ENCODE data around the gene CBR3.
"Not testable (repeated sequence)": the region's sequence is repeated elsewhere in the genome, so short reads cannot be mapped to it uniquely, and the experiment has no call there.

The CBR3 gene

DNA sequence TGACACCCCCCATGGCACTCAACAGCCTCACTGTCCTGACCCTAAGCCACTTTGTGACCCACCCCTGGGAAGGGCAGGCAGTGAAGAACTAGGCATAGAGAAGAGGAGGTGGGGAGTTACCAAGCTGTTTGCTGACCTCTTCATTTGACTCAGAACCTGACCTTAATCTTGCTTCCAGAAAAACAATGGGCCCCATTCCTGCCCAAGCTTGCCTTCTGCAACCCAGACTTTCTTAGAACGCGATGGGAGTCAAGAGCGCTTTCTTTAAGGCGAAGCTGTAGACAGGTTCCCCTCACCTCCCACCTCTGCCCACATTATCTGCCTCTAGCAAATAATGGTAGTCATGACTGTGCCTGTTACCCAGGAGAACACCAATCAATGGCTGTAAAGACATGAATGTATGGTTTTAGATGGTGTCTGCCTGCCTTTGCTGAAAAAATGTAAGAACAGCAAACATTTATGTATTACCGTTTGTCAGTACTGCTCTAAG is 8.2 kb upstream of the CBR3 start:
- Histone ChIP-seq H3K36me3 (replicated peaks) (no peaks in the 10 kb centered on the region), H3K27me3 (ENCODE audit: low read depth) (no peaks in the 10 kb centered on the region), H3K9me3 (no peaks in the 10 kb centered on the region), H3K4me1 (peaks cover 2% of the 10 kb centered on the region; the same call in 1 of the 2 replicates), H3K4me3 (no peak overlapping the region)
- in situ Hi-C loops (cut with MboI; ENCODE audit: low sequenced_read_pairs) = no loop called here
- DNase-seq (ENCODE audit: low spot score in 2 of 2) = no peak

DNA sequence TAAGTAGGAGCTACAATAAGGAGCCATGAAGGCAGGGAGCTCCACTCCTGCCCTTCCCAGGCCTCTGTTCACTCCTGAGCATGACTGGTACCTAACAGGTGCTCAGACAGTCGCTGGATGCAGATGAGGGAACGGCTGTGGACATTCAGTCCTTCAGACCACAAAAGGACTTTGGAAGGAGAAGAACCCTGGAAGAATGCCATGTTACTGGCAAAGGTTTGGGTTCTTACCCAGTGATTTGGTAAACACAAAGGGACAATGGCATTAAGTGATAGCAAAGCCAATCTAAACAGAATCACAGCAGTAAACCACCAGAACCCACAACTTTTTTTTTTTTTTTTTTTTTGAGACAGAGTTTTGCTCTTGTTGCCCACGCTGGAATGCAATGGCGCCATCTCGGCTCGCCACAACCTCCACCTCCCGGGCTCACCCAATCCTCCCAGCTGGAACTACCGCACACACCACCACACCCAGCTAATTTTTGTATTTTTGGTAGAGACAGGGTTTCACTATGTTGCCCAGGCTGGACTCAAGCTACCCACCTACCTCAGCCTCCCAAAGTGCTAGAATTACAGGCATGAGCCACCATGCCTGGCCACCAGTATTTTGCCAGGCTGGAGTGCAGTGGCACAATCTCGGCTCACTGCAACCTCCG is 7.5 kb upstream of the CBR3 start:
- Histone ChIP-seq H3K9me3 (no peaks in the 10 kb centered on the region), H3K4me1 (peaks cover 2% of the 10 kb centered on the region; the same call in 1 of the 2 replicates), H3K4me3 (no peak overlapping the region), H3K27me3 (ENCODE audit: low read depth) (no peaks in the 10 kb centered on the region), H3K36me3 (replicated peaks) (no peaks in the 10 kb centered on the region)
- in situ Hi-C loops (cut with MboI; ENCODE audit: low sequenced_read_pairs) = no loop called here
- DNase-seq (ENCODE audit: low spot score in 2 of 2) = no peak

DNA sequence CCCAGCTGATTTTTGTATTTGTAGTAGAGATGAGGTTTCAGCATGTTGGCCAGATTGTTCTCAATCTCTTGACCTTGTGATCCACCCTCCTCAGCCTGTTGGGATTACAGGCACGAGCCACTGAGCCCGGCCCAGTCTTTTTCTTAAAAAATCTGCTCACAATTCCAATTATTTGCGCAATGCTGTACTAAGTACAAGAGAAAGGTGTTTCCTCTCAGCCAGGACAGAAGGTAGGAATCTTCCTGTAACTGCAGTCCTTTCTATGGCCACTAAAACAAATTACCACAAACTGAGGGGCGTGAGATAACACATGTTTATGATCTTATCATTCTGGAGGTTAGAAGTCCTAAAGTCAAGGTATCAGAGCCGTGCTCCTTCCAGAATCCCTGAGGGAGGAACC is 6.9 kb upstream of the CBR3 start:
- in situ Hi-C loops (cut with MboI; ENCODE audit: low sequenced_read_pairs) = no loop called here

DNA sequence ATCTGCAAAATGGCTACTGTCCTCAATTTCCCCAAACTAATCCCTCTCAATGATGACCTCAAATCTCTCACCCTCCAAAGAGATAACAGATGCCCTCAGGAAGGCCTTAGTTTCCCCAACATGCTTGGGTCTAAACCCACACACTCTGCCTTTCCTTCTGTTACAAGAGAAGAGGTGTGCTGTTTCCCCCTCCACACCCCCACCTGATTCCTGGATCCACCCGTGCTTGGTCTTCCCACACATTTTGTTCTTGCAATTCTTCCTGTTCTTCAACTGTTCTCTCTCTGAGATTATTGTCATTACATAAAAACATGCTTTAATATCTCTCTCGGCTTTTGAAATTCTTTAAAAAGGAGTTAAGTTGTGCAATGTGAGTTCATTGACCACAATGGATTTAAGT is 5.7 kb upstream of the CBR3 start:
- in situ Hi-C loops (cut with MboI; ENCODE audit: low sequenced_read_pairs) = no loop called here
- Histone ChIP-seq H3K36me3 (replicated peaks) (no peaks in the 10 kb centered on the region), H3K4me1 (peaks cover 4% of the 10 kb centered on the region), H3K27me3 (ENCODE audit: low read depth) (no peaks in the 10 kb centered on the region), H3K4me3 (no peak overlapping the region), H3K9me3 (no peaks in the 10 kb centered on the region)
- no peak for DNase-seq (ENCODE audit: low spot score in 2 of 2)

More for the DNA sequence above, 6.9 kb upstream of the CBR3 start:
- Histone ChIP-seq H3K9me3 (no peaks in the 10 kb centered on the region), H3K27me3 (ENCODE audit: low read depth) (no peaks in the 10 kb centered on the region), H3K36me3 (replicated peaks) (no peaks in the 10 kb centered on the region), H3K4me1 (peaks cover 2% of the 10 kb centered on the region; the same call in 1 of the 2 replicates), H3K4me3 (no peak overlapping the region)
- no peak for DNase-seq (ENCODE audit: low spot score in 2 of 2)

DNA sequence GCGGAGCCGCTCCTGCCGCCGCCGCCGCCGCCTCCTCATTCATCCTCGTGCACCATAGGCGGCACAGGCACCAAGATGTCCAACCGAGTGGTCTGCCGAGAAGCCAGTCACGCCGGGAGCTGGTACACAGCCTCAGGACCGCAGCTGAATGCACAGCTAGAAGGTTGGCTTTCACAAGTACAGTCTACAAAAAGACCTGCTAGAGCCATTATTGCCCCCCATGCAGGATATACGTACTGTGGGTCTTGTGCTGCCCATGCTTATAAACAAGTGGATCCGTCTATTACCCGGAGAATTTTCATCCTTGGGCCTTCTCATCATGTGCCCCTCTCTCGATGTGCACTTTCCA is 4.5 kb upstream of the CBR3 start:
- H3K4me1 ChIP-seq; H3K27me3 ChIP-seq (ENCODE audit: low read depth); in situ Hi-C loops (cut with MboI; ENCODE audit: low sequenced_read_pairs); H3K36me3 ChIP-seq (replicated peaks); H3K9me3 ChIP-seq; DNase-seq (ENCODE audit: low spot score in 2 of 2): not testable (repeated sequence)
- peak overlapping the region; percentile 26 for H3K4me3 ChIP-seq

DNA sequence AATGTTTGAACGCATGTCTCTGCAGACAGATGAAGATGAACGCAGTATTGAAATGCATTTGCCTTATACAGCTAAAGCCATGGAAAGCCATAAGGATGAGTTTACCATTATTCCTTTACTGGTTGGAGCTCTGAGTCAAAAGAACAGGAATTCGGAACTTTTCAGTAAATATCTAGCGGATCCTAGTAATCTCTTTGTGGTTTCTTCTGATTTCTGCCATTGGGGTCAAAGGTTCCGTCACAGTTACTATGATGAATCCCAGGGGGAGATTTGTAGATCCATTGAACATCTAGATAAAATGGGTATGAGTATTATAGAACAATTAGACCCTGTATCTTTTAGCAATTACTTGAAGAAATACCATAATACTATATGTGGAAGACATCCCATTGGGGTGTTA is 4.0 kb upstream of the CBR3 start:
- H3K27me3 ChIP-seq (ENCODE audit: low read depth); H3K9me3 ChIP-seq; DNase-seq (ENCODE audit: low spot score in 2 of 2); in situ Hi-C loops (cut with MboI; ENCODE audit: low sequenced_read_pairs); H3K4me3 ChIP-seq; H3K36me3 ChIP-seq (replicated peaks); H3K4me1 ChIP-seq: not testable (repeated sequence)

DNA sequence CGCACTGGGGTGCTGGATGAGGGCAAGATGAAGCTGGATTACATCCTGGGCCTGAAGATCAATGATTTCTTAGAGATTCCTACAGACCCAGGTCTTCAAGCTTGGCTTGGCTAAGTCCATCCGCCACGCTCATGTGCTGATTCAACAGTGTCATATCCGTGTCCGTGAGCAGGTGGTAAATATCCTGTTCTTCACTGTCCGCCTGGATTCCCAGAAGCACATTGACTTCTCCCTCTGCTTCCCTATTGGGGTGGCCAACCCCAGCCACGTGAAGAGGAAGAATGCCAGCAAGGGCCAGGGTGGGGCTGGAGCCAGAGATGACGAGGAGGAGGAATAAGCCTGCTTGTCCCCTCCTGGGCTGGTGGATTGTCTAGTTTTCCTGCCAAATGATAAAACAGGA is 2.2 kb upstream of the CBR3 start:
- Histone ChIP-seq H3K9me3 (no peaks in the 10 kb centered on the region), H3K36me3 (replicated peaks) (no peaks in the 10 kb centered on the region), H3K27me3 (ENCODE audit: low read depth) (no peaks in the 10 kb centered on the region), H3K4me3 (no peak overlapping the region), H3K4me1 (peaks cover 13% of the 10 kb centered on the region)
- no peak for DNase-seq (ENCODE audit: low spot score in 2 of 2)
- in situ Hi-C loops (cut with MboI; ENCODE audit: low sequenced_read_pairs) = no loop called here

DNA sequence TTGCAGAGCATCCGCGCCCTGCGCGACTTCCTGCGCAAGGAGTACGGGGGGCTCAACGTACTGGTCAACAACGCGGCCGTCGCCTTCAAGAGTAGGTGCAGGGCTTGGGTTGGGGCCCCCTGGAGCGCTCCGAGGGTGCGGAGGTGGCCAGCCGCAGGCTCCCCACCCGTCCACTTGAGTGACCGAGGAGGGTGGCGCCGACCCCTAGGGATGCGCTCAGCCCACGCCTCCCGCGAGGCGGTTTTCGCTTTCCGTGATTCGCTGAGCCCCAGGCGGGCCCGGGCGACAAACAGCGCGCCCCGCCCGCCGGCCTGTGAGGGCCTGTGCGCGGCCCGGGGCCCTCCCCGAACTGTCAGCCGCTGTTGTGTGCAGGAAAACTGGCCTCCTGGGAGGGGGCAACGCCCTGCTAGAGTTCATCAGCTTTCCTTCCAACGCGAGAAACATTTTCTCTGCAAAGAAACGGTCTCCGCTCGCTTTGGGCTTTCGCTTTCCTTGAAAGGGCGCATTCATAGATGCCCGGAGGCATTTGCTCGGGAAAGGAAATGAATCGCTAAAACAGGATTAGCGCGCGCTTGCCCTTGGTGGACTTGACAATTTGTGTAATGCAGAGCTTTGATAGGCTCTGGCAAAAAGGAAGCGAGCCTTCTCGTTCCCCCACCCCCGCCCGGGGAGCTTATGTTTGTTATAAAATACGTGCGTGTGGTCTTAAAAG is 668 bp downstream of the CBR3 start:
- peak; percentile 85 to 92 for DNase-seq (ENCODE audit: low spot score in 2 of 2)
- Histone ChIP-seq H3K9me3 (no peaks in the 10 kb centered on the region), H3K4me3 (peak overlapping the region; percentile 51), H3K27me3 (ENCODE audit: low read depth) (no peaks in the 10 kb centered on the region), H3K36me3 (replicated peaks) (no peaks in the 10 kb centered on the region), H3K4me1 (peaks cover 13% of the 10 kb centered on the region)
- in situ Hi-C loops (cut with MboI; ENCODE audit: low sequenced_read_pairs) = no loop called here

DNA sequence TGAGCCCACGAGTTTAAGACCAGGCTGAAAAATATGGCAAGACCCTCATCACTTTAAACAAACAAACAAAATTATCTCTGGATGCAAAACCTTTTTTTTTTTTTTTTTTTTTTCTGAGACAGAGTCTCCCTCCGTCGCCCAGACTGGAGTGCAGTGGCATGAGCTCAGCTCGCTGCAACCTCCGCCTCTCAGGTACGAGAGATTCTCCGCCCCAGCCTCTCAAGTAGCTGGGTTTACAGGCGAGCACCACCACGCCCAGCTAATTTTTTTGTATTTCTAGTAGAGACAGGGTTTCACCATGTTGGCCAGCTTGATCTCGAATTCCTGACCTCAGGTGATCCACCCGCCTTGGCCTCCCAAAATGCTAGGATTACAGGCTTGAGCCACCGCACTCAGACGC is 4.9 kb downstream of the CBR3 start:
- not testable (repeated sequence) for H3K36me3 ChIP-seq (replicated peaks)
- in situ Hi-C loops (cut with MboI; ENCODE audit: low sequenced_read_pairs) = loop anchor here (5.0 kb wide), 1 partner anchor 193 kb away; no protein-coding TSS in a partner anchor

DNA sequence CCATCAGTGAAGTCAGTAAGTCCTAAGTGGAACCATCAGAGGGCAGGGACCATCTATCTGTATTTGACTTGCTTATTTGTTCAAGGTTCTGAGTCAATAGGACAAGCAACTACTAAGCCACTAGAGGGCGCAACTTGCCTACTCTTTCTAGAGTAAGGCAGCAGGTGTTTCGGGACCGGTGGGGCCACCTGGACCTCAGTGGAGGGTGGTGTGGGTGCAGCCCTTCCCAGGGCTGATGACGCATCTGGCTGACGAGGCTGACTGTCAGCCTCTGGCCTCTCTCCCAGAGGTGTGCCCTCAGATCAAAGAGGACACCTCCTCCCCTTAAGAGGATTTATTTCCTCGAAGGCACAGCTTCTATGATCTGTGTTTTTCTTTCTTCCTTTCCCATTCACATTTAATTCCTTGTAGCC is 6.6 kb downstream of the CBR3 start:
- H3K4me3 ChIP-seq = no peak overlapping the region
- 0 out of 2 replicates have a peak, but pooled peaks cover 2% of the 10 kb centered on the region for H3K36me3 ChIP-seq (replicated peaks)
- in situ Hi-C loops (cut with MboI; ENCODE audit: low sequenced_read_pairs) = loop anchor here (5.0 kb wide), 1 partner anchor 191 kb away; no protein-coding TSS in a partner anchor
- H3K4me1 ChIP-seq = peaks cover 6% of the 10 kb centered on the region
- no peaks in the 10 kb centered on the region for H3K9me3 ChIP-seq
- peak; percentile 83 to 89 for DNase-seq (ENCODE audit: low spot score in 2 of 2)
- no peaks in the 10 kb centered on the region for H3K27me3 ChIP-seq (ENCODE audit: low read depth)

More for the DNA sequence above, 4.9 kb downstream of the CBR3 start:
- DNase-seq (ENCODE audit: low spot score in 2 of 2); H3K4me1 ChIP-seq; H3K4me3 ChIP-seq; H3K9me3 ChIP-seq; H3K27me3 ChIP-seq (ENCODE audit: low read depth): not testable (repeated sequence)

DNA sequence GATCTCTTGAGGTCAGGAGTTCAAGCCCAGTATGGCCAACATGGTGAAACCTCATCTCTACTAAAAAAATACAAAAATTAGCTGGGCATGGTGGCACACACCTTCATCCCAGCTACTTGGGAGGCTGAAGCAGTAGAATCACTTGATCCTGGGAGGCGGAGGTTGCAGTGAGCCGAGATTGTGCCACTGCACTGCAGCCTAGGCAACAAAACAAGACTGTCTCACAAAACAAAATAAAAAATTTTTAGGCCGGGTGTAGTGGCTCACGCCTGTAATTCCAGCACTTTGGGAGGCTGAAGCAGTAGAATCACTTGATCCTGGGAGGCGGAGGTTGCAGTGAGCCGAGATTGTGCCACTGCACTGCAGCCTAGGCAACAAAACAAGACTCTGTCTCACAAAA is 9.4 kb downstream of the CBR3 start:
- in situ Hi-C loops (cut with MboI; ENCODE audit: low sequenced_read_pairs) = loop anchor here (5.0 kb wide), 1 partner anchor 188 kb away; no protein-coding TSS in a partner anchor
- not testable (repeated sequence) for H3K36me3 ChIP-seq (replicated peaks); DNase-seq (ENCODE audit: low spot score in 2 of 2); H3K27me3 ChIP-seq (ENCODE audit: low read depth); H3K9me3 ChIP-seq; H3K4me1 ChIP-seq; H3K4me3 ChIP-seq

DNA sequence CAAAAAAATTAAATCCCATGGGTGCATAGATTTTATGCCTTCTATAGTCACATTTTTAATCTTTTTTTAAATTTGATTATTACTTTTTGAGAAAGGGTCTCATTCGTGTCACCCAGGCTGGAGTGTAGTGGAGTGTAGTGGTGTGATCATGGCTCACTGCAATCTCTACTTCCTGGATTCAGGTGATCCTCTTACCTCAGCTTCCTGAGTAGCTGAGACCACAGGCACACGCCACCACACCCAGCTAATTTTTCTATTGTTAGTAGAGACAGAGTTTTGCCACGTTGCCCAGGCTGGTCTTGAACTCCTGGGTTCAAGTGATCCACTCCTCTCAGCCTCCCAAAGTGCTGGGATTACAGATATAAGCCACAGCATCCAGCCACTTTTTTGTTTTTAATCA is 10.4 kb downstream of the CBR3 start:
- in situ Hi-C loops (cut with MboI; ENCODE audit: low sequenced_read_pairs) = no loop called here
- H3K36me3 ChIP-seq (replicated peaks) = 0 out of 2 replicates have a peak, but pooled peaks cover 2% of the 10 kb centered on the region
- no peak overlapping the region for H3K4me3 ChIP-seq
- H3K9me3 ChIP-seq = no peaks in the 10 kb centered on the region
- no peak for DNase-seq (ENCODE audit: low spot score in 2 of 2)
- H3K4me1 ChIP-seq = peaks cover 5% of the 10 kb centered on the region; the same call in 1 of the 2 replicates
- H3K27me3 ChIP-seq (ENCODE audit: low read depth) = no peaks in the 10 kb centered on the region

DNA sequence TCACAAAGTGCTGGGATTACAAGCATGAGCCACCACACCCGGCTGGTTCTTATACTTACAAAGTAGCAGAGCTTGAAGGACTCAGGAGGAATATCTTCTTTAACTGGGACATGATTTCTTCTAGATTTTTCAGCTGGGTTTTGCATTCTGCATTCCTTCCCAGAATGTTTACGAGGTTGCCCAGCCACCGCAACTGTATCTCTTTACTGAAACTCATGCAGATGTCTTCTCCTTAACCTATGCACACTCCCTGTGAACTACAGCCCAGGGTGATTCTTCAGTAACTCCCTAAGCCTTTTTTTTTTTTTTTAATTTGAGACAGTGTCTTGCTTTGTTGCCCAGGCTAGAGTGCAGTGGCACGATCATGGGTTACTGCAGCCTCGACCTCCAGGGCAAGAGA is 13.0 kb downstream of the CBR3 start:
- no peak for DNase-seq (ENCODE audit: low spot score in 2 of 2)
- no peaks in the 10 kb centered on the region for H3K4me1 ChIP-seq
- H3K9me3 ChIP-seq = no peaks in the 10 kb centered on the region
- H3K4me3 ChIP-seq = no peak overlapping the region
- no peaks in the 10 kb centered on the region for H3K36me3 ChIP-seq (replicated peaks)
- in situ Hi-C loops (cut with MboI; ENCODE audit: low sequenced_read_pairs) = no loop called here
- H3K27me3 ChIP-seq (ENCODE audit: low read depth) = no peaks in the 10 kb centered on the region

DNA sequence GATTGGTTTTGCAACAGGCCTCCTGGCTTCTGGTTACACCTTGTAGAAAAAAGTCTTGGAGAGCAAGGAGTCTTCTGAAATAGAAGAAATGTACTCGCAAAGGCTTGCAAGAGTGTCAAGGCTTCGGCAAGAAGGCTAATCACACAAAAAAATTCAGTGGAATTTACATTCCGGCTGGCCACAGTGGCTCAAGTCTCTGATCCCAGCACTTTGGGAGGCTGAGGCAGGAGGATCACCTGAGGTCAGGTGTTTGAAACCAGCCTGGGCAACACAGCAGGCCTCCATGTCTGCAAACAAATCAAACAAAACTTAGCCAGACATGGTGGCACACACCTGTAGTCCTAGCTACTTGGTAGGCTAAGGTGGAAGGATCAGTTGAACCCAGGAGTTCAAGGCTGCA is 14.0 kb downstream of the CBR3 start:
- in situ Hi-C loops (cut with MboI; ENCODE audit: low sequenced_read_pairs) = no loop called here
- Histone ChIP-seq H3K9me3 (no peaks in the 10 kb centered on the region), H3K27me3 (ENCODE audit: low read depth) (no peaks in the 10 kb centered on the region), H3K36me3 (replicated peaks) (no peaks in the 10 kb centered on the region), H3K4me3 (no peak overlapping the region), H3K4me1 (no peaks in the 10 kb centered on the region)
- no peak for DNase-seq (ENCODE audit: low spot score in 2 of 2)
